PC-3 (cell line): ENCODE measurements around the gene PAFAH1B2.

Experiments used
- CTCF ChIP-seq: fragments of 300-600 bp; sonication (generic); conservative IDR thresholded peaks from 2 replicates; pipeline ENCODE4 v1.5.1; 2017; ENCODE audit warnings: antibody characterized with exemption, low read depth, mild to moderate bottlenecking, low read length
- EZH2 ChIP-seq: fragments of 300-600 bp; sonication (generic); IDR thresholded peaks from one replicate; pipeline ENCODE4 v1.6.1; 2017; ENCODE audit warnings: antibody characterized with exemption, mild to moderate bottlenecking, low read length; ENCODE audit not compliant: unreplicated experiment

- TF ChIP-seq EZH2 = no peak
- no peak for TF ChIP-seq CTCF
Measured at GRCh38 chr11:117220568-117220967, 76.5 kb downstream of the PAFAH1B2 start.
